Spleen (tissue), 11 donors: ENCODE results near the gene PTK6. TPM values are rescaled to one million over a fixed set of nuclear protein-coding genes. Genes with fewer than 3 reads are reported as not detected.

Source experiments
- DNase-seq: peaks from one replicate; pipeline ENCODE4 v3.0.0-alpha.2; 2020
- H3K27ac ChIP-seq, 8 donors: fragments of 200-600 bp; sonication (generic) in 7 of 8; 1 replicate in 4 of 8; 2 replicates in 4 of 8; pipeline versions ENCODE4 v1.5.0 to v1.8.0; 2016 to 2021; ENCODE audit warnings: inconsistent platforms in 4 of 8, mild to moderate bottlenecking in 4 of 8, moderate library complexity in 1 of 8
- H3K27me3 ChIP-seq, 7 donors: fragments of 200-600 bp; sonication (generic) in 6 of 7; replicated peaks in 1 of 7; 1 replicate in 4 of 7; 2 replicates in 3 of 7; pipeline versions ENCODE4 v1.5.0 to v1.8.0; 2016 to 2021; ENCODE audit warnings: inconsistent platforms in 3 of 7, mild to moderate bottlenecking in 1 of 7
- H3K36me3 ChIP-seq, 6 donors: fragments of 200-600 bp; sonication (generic) in 5 of 6; 1 replicate in 4 of 6; 2 replicates in 2 of 6; pipeline versions ENCODE4 v1.5.0 to v1.8.0; 2016 to 2021; ENCODE audit warnings: inconsistent platforms in 2 of 6
- H3K4me1 ChIP-seq, 6 donors: fragments of 200-600 bp; sonication (generic) in 5 of 6; 1 replicate in 3 of 6; 2 replicates in 3 of 6; pipeline versions ENCODE4 v1.5.0 to v1.8.0; 2016 to 2021; ENCODE audit warnings: inconsistent platforms in 3 of 6
- H3K4me3 ChIP-seq, 8 donors: fragments of 200-600 bp; sonication (generic) in 7 of 8; 1 replicate in 4 of 8; 2 replicates in 4 of 8; pipeline versions ENCODE4 v1.5.0 to v1.8.0; 2016 to 2021; ENCODE audit warnings: inconsistent platforms in 4 of 8, mild to moderate bottlenecking in 4 of 8, moderate library complexity in 2 of 8
- H3K9me3 ChIP-seq, 8 donors: fragments of 200-600 bp; sonication (generic) in 7 of 8; 1 replicate in 4 of 8; 2 replicates in 4 of 8; pipeline versions ENCODE4 v1.5.0 to v1.8.0; 2016 to 2021; ENCODE audit warnings: inconsistent platforms in 4 of 8
- POLR2A ChIP-seq, 3 donors: fragments of 450-650 bp; IDR thresholded peaks; one replicate each; pipeline ENCODE4 v1.5.1; 2017; ENCODE audit warnings: antibody characterized with exemption in 3 of 3, mild to moderate bottlenecking in 1 of 3
- POLR2AphosphoS5 ChIP-seq, 3 donors: sonication (generic); formaldehyde crosslinking; IDR thresholded peaks; one replicate each; pipeline ENCODE4 v1.5.1; 2017; ENCODE audit warnings: antibody characterized with exemption in 3 of 3
- WGBS, 5 donors: extraction: QIAGEN DNeasy Blood & Tissue Kit in 3 of 5; methylation state at CpG; one replicate each; pipeline versions ENCODE4 v1.1.5 to v1.1.7; 2013 to 2018; 5-methylcytosine and 5-hydroxymethylcytosine counted together
- intact Hi-C: fragments of 100-400 bp; cut with DNase I; formaldehyde crosslinking; loops from one replicate; pipeline ENCODE4 v1.15.0; 2023; ENCODE audit warnings: low total_unique reads
- polyA plus RNA-seq, 3 donors: library from polyadenylated mRNA; stranded (reverse); fragments of 200-250 nt; gene quantifications; one replicate each; pipeline ENCODE4 v1.2.1, GENCODE V29; 2013
- total RNA-seq, 7 donors: library from RNA; depleted of rRNA in 3 of 7; stranded (reverse); fragments of >200 nt in 3 of 7; fragmentation: NEBNext Ultra II Directional in 4 of 7; extraction: Animal tissue kit (Norgen Biotek cat#: 25700) in 4 of 7; gene quantifications; one replicate each; pipeline versions ENCODE4 v1.1.0 to v1.2.1, GENCODE V29; 2016 to 2021
- TF ChIP-seq, protein P1 (sequence below), 11 experiments: fragments of 200-600 bp in 7 of 11; fragments of 450-650 bp in 4 of 11; sonication (generic) in 4 of 11; IDR thresholded peaks in 8 of 11; conservative IDR thresholded peaks in 3 of 11; 1 replicate in 7 of 11; 2 replicates in 4 of 11; pipeline versions ENCODE4 v1.4.0 to v1.8.0; 2016 to 2021; ENCODE audit warnings: antibody characterized with exemption in 11 of 11, inconsistent platforms in 4 of 11, mild to moderate bottlenecking in 1 of 11
- donor health status: healthy with polysubstance abuse.
- donor health status: DM: no; HTN: no; CAD: no; lungs with moderate emphysema.
- donor health status: DM: no; HTN: no; CAD: no.
- donor health status: Bipolar disorder and iron deficiency.
- donor health status: healthy.
- donor health status: DM: no; HTN: no; CAD: no.
- donor health status: DM: yes; HTN: yes; CAD: no.

PTK6 gene
- total and polyA plus RNA-seq, 10 donors, result 0.20 to 1.0 (median 0.71) TPM

DNA sequence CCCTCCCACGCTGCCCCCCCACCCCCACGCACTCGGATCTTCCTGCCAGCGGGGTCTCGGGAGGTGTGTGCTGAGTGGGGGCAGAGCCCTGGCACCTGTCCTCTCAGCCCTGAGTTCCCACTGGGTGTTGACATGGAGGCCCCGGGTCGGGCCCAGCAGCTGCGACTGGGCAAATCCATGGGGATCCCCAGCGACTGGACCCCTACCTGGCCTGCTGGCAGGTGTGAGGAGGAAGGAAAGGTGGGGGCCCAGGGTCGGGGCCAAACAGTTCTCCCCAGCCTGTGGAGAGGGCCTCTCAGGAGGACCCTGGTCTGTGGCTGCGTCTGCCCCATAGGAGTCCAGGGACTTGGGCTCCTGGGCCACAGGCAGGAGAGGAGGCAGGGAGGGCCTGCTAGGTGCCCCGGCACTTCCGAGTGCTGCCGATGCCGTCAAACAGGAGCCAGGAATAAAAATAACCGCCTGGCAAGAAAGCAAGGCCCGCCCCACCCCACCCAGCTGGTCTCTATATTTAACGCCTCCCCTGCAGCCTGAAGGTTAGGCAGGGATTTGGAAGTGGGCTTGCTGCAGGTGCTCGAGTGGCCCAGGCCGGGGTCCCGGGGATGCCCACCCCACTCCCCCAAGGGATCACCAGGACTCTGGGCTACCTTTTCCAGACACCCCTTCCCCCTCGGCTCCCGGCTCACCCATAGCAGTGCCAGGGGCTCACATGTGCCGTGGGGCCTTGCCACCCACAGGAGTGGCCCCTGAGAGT is 36.9 kb downstream of the PTK6 start:
- Histone ChIP-seq H3K27ac (no peak overlapping the region), H3K9me3 (peaks cover 0 to 15% (median 13%) of the 10 kb centered on the region in 8 donors), H3K27me3 (peaks cover 0 to 91% (median 44%) of the 10 kb centered on the region in 7 donors), H3K36me3 (no peaks in the 10 kb centered on the region), H3K4me1 (peaks cover 5 to 42% (median 30%) of the 10 kb centered on the region in 6 donors), H3K4me3 (no peak overlapping the region)
- intact Hi-C loops, result no loop called here
- 83 to 98% (median 85%) methylated on average over 8 to 24 of the region's 24 CpGs for WGBS, 5 donors
- DNase-seq, result no peak
- TF ChIP-seq POLR2A (IDR thresholded peaks at IDR 0.05) (no peak), POLR2AphosphoS5 (IDR thresholded peaks at IDR 0.05) (no peak)
- TF ChIP-seq, protein P1, sequence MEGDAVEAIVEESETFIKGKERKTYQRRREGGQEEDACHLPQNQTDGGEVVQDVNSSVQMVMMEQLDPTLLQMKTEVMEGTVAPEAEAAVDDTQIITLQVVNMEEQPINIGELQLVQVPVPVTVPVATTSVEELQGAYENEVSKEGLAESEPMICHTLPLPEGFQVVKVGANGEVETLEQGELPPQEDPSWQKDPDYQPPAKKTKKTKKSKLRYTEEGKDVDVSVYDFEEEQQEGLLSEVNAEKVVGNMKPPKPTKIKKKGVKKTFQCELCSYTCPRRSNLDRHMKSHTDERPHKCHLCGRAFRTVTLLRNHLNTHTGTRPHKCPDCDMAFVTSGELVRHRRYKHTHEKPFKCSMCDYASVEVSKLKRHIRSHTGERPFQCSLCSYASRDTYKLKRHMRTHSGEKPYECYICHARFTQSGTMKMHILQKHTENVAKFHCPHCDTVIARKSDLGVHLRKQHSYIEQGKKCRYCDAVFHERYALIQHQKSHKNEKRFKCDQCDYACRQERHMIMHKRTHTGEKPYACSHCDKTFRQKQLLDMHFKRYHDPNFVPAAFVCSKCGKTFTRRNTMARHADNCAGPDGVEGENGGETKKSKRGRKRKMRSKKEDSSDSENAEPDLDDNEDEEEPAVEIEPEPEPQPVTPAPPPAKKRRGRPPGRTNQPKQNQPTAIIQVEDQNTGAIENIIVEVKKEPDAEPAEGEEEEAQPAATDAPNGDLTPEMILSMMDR (IDR thresholded peaks at IDR 0.05 in 8 of 11, conservative IDR thresholded peaks at IDR 0.05 in 3 of 11), result no peak

DNA sequence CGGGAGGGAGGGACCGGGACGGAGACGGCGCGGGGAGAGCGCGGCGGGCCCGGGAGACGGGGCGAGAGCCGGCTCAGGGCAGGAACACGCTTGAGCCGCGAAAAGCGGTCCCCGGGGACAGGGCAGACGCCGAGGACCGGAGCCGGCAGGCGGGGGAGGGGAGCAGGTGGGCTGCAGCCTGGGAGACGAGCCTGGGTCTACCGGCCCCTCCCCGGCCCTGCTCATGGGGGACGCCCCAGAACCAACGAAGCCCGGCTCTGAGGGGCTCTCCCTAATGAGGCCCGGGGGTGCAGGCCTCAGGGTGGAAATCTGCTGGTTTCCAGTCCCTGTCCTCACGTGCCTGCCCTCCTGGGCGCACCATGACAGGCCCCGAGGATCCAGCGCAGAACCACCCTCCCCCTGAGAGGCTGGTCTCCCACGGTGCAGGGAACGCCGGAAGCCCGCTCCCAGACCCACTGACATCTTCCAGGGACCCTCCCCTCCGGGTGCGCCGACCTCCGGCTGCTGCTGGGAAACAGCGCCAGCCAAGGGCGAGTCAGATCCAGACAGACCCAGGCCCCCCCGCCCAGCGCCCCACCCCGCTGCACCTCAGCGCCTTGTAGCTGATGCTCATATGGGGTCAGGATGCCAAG is 37.7 kb downstream of the PTK6 start:
- peaks cover 0 to 6% (median 4%) of the 10 kb centered on the region in 8 donors for H3K9me3 ChIP-seq
- H3K4me1 ChIP-seq, result peaks cover 5 to 42% (median 30%) of the 10 kb centered on the region in 6 donors
- no peak for TF ChIP-seq POLR2A (IDR thresholded peaks at IDR 0.05)
- TF ChIP-seq, protein P1 (IDR thresholded peaks at IDR 0.05 in 8 of 11, conservative IDR thresholded peaks at IDR 0.05 in 3 of 11), result peak in 1 of 11 experiments; percentile 0
- TF ChIP-seq POLR2AphosphoS5 (IDR thresholded peaks at IDR 0.05), result no peak
- H3K4me3 ChIP-seq, result peak overlapping the region; percentile 27 to 71 (median 40)
- intact Hi-C loops, result no loop called here
- peaks cover 0 to 88% (median 44%) of the 10 kb centered on the region in 7 donors for H3K27me3 ChIP-seq
- H3K27ac ChIP-seq, result no peak overlapping the region
- WGBS, 5 donors, result 0 to 23% (median 11%) methylated on average over 27 to 48 of the region's 48 CpGs
- H3K36me3 ChIP-seq, result no peaks in the 10 kb centered on the region
- no peak for DNase-seq

DNA sequence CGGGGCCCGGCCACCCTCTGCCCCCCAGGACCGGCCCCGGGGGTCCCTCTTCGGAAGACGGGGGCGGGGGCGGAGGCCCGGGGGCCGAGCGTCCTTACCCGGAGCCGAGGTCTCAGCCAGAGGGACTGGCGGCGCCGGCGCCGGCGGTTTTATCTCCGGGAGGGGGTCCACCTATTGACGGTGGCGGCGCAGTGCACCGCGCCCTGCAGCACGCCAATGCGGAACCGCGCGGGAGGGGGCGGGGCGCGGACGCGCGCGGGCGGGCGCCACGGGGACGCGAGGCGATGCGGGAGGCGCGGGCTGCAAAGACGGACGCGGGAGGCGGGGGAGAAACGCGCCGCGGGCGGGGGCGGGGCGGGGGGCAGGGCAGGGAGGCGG is 38.2 kb downstream of the PTK6 start, which contains the start of gene EEF1A2:
Gene EEF1A2 (minus strand): TSS at position 124 of the 378 bp plus-strand sequence. CDS start 1,320 bp downstream, outside the sequence.
- no peak within 1 kb of the TSS for H3K27ac ChIP-seq
- H3K9me3 ChIP-seq, result peaks cover 0 to 1% (median 0%) of the 10 kb centered on the region in 8 donors
- H3K27me3 ChIP-seq, result peaks cover 0 to 90% (median 44%) of the 10 kb centered on the region in 7 donors
- DNase-seq, result peak; percentile 80
- intact Hi-C loops, result no loop called here
- 0 to 1% (median 0%) methylated on average over 5 to 58 of the region's 58 CpGs for WGBS, 5 donors
- no peaks in the 10 kb centered on the region for H3K36me3 ChIP-seq
- H3K4me1 ChIP-seq, result peaks cover 5 to 42% (median 30%) of the 10 kb centered on the region in 6 donors
- peak within 1 kb of the TSS; percentile 27 to 71 (median 40) for H3K4me3 ChIP-seq
- TF ChIP-seq POLR2A (IDR thresholded peaks at IDR 0.05) (no peak), POLR2AphosphoS5 (IDR thresholded peaks at IDR 0.05) (no peak)
- TF ChIP-seq, protein P1 (IDR thresholded peaks at IDR 0.05 in 8 of 11, conservative IDR thresholded peaks at IDR 0.05 in 3 of 11), result peak in 4 of 11 experiments; percentile 8 to 17 (median 14)
